ENCODE measurements around the gene SORBS1. TPM values are rescaled to one million over a fixed set of nuclear protein-coding genes. Genes with fewer than 3 reads are reported as not detected.

SORBS1 gene
- total and polyA plus RNA-seq, 2 of the 13 experiments (the other 11 are each of a cell fraction or from before 2014, with no cell fraction given): 16.8 to 39.8 TPM

DNA sequence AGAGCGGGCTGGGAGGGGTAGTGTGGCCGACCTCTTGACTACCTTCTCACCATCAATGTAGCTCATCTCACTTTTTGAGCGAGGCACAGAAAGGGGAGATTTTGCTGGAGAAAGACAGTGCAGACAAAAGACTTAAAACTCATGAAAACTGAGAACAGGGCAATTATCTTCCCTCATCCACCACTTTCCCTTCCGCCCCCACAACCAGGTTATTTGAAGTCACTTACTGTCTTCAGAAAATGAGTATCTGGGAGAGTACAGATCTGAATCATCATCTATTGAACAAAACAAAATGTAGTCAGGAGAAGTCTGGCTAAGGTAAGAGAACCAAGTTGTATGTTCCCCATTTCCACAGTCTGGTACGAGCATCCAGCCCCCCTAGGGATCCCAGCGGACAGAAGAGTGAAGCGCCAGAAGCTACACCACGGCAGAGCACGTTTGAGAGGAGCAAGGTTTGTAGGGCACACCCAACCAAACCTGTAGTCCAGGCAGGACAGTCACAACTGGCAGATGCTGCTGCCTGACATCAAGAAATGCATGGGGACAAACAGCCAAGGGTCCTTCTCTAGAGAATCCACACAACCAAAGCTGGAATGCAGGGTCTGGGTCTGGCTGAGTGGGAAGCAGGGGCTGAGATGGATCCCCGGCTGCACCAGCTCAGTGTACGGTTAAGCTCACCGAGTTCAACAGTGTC, 177.0 kb downstream of the SORBS1 start (continued):
- TF ChIP-seq ZNF296 (CRISPR knock-in tag; conservative IDR thresholded peaks at IDR 0.05) (no peak), ZKSCAN1 (IDR thresholded peaks at IDR 0.05; ENCODE audit: low read length) (no peak)

GRCh38 chr10:95382596-95382995, 178.6 kb downstream of the SORBS1 start:
- 90% methylated on average over 2 of the region's 2 CpGs for WGBS (ENCODE audit: low lambda C conversion rate)
- FAIRE-seq: no peak
- H3K27ac ChIP-seq (ENCODE audit: extremely low read length, insufficient read depth, low read length): no peak overlapping the region
- CTCF ChIA-PET (ENCODE audit: low intra/inter-chr PET ratio, low total read pairs): no interaction called here
- H3K9me3 ChIP-seq (ENCODE audit: low read length): no peaks in the 10 kb centered on the region
- BruUV-seq (replicated peaks): no TSS peak
- in situ Hi-C loops (cut with HindIII; ENCODE audit: extremely low pct_ligation_motif_present, low pct_unique_long_range_greater_than_20kb): no loop called here
- H3K4me2 ChIP-seq (ENCODE audit: low read depth, low read length): no peak overlapping the region
- DNase-seq (ENCODE audit: low spot score): no peak
- no peak for ATAC-seq
- POLR2A ChIA-PET: no interaction called here
- H3K27me3 ChIP-seq (ENCODE audit: control insufficient read depth in 1 of 2, insufficient read depth in 2 of 2, low read length in 2 of 2): no peaks in the 10 kb centered on the region
- H4K20me1 ChIP-seq (ENCODE audit: insufficient read depth, low read length): no peaks in the 10 kb centered on the region
- TF ChIP-seq WIZ (CRISPR knock-in tag; IDR thresholded peaks at IDR 0.05): no peak
- no peak for TF ChIP-seq CBFB (CRISPR knock-in tag; IDR thresholded peaks at IDR 0.05)
- no peak for TF ChIP-seq CCAR2 (optimal IDR thresholded peaks at IDR 0.05; ENCODE audit: low read depth, low read length)
- no peak for TF ChIP-seq FOXA3 (CRISPR knock-in tag; IDR thresholded peaks at IDR 0.05)
- TF ChIP-seq ZNF552 (CRISPR knock-in tag; IDR thresholded peaks at IDR 0.05; ENCODE audit: borderline replicate concordance): no peak
- no peak for TF ChIP-seq EED (CRISPR knock-in tag; IDR thresholded peaks at IDR 0.05)
- no peak for TF ChIP-seq GRHL1 (CRISPR knock-in tag; conservative IDR thresholded peaks at IDR 0.05)
- TF ChIP-seq NFE2 (CRISPR knock-in tag; IDR thresholded peaks at IDR 0.05): no peak
- TF ChIP-seq ZKSCAN1 (IDR thresholded peaks at IDR 0.05; ENCODE audit: low read length): no peak
- TF ChIP-seq KLF6 (CRISPR knock-in tag; IDR thresholded peaks at IDR 0.05): no peak
- TF ChIP-seq HCFC1 (IDR thresholded peaks at IDR 0.05; ENCODE audit: low read depth, low read length): no peak
- TF ChIP-seq ZFP36 (IDR thresholded peaks at IDR 0.05; ENCODE audit: borderline replicate concordance, low read depth, low read length, partially characterized antibody): no peak
- no peak for TF ChIP-seq GATAD1 (CRISPR knock-in tag; IDR thresholded peaks at IDR 0.05)
- no peak for TF ChIP-seq CBX2 (IDR thresholded peaks at IDR 0.05; ENCODE audit: low read depth, low read length)
- no peak for TF ChIP-seq CBX2 (CRISPR knock-in tag; IDR thresholded peaks at IDR 0.05; ENCODE audit: low read depth)
- no peak for TF ChIP-seq MTA3 (CRISPR knock-in tag; IDR thresholded peaks at IDR 0.05)
- no peak for TF ChIP-seq RAD21 (CRISPR knock-in tag; IDR thresholded peaks at IDR 0.05)
- TF ChIP-seq ZNF280D (CRISPR knock-in tag; IDR thresholded peaks at IDR 0.05): no peak
- no peak overlapping the region for H3K9ac ChIP-seq (ENCODE audit: insufficient read depth, low read depth, low read length)
- H3K36me3 ChIP-seq (replicated peaks in 1 of 2; ENCODE audit: control insufficient read depth in 1 of 2, insufficient read depth in 2 of 2, low read length in 2 of 2): peaks cover 31 to 61% of the 10 kb centered on the region in 2 experiments
- intact Hi-C loops (cut with micrococcal nuclease; ENCODE audit: unreplicated experiment): no loop called here
- peaks cover 2% of the 10 kb centered on the region for H3K4me1 ChIP-seq (ENCODE audit: insufficient read depth, low read length)
- H3K4me3 ChIP-seq (replicated peaks in 1 of 3; ENCODE audit: insufficient read depth in 1 of 3, low read depth in 2 of 3, low read length in 3 of 3): no peak overlapping the region
- H3K79me2 ChIP-seq (ENCODE audit: insufficient read depth, low read length): no peaks in the 10 kb centered on the region
- no peak overlapping the region for H2AFZ ChIP-seq (ENCODE audit: low read length)
